Germinal center (tissue), 1 donor: ENCODE measurements around the gene TREX2.

Source experiments
- DNase-seq: peaks from one replicate; pipeline ENCODE4 v3.0.0; 2012; ENCODE audit warnings: mixed read lengths, low spot score

The TREX2 gene

GRCh38 chrX:153445856-153446635 lies at the start of gene TREX2:
TSS of gene TREX2 (minus strand) at chrX:153446056. CDS start at chrX:153445430, 626 bp downstream.
- no peak for DNase-seq

- no peak for DNase-seq
Observed at GRCh38 chrX:153495362-153495751, 49.5 kb upstream of the TREX2 start.

- DNase-seq: no peak
Observed at GRCh38 chrX:153494541-153495361, 48.9 kb upstream of the TREX2 start, which contains the start of gene BGN. TSS of gene BGN (plus strand) at chrX:153494980. CDS start at chrX:153504632, 9,652 bp downstream.

- DNase-seq: no peak
Observed at GRCh38 chrX:153494061-153494460, 48.2 kb upstream of the TREX2 start.

- no peak for DNase-seq
Observed at GRCh38 chrX:153493085-153493484, 47.2 kb upstream of the TREX2 start.

GRCh38 chrX:153492543-153492942 lies 46.7 kb upstream of the TREX2 start:
- no peak for DNase-seq

- DNase-seq: no peak
Observed at GRCh38 chrX:153491918-153492317, 46.1 kb upstream of the TREX2 start.

- DNase-seq: no peak
Observed at GRCh38 chrX:153491351-153491914, 45.6 kb upstream of the TREX2 start.

- no peak for DNase-seq
Observed at GRCh38 chrX:153490217-153490930, 44.5 kb upstream of the TREX2 start.

- no peak for DNase-seq
Observed at GRCh38 chrX:153488231-153488914, 42.5 kb upstream of the TREX2 start.

GRCh38 chrX:153487590-153488071 lies 41.8 kb upstream of the TREX2 start:
- no peak for DNase-seq

- DNase-seq: no peak
Observed at GRCh38 chrX:153486171-153486570, 40.3 kb upstream of the TREX2 start.

- DNase-seq: no peak
Observed at GRCh38 chrX:153485396-153486080, 39.7 kb upstream of the TREX2 start.

- no peak for DNase-seq
Observed at GRCh38 chrX:153482376-153483015, 36.6 kb upstream of the TREX2 start.

GRCh38 chrX:153481043-153481442 lies 35.2 kb upstream of the TREX2 start:
- DNase-seq: no peak

- DNase-seq: no peak
Observed at GRCh38 chrX:153478746-153479145, 32.9 kb upstream of the TREX2 start.

GRCh38 chrX:153477901-153478300 lies 32.0 kb upstream of the TREX2 start:
- DNase-seq: no peak

- no peak for DNase-seq
Observed at GRCh38 chrX:153477364-153477857, 31.6 kb upstream of the TREX2 start.

GRCh38 chrX:153476666-153477363 lies 31.0 kb upstream of the TREX2 start:
- no peak for DNase-seq
